Measurements from ENCODE around the gene ADGRV1. TPM values are rescaled to one million over a fixed set of nuclear protein-coding genes. Genes with fewer than 3 reads are reported as not detected.

ADGRV1 gene
- total RNA-seq, 4 donors from 2014 or later, result 0.25 to 0.60 (median 0.56) TPM; not detected in 1

- no peak for ATAC-seq (ENCODE audit: low FRiP score)
- DNase-seq (ENCODE audit: low spot score), result no peak
- TF ChIP-seq CTCF (IDR thresholded peaks at IDR 0.05), result no peak
These were observed 467.4 kb downstream of the ADGRV1 start for GRCh38 chr5:91025956-91026355.

- DNase-seq (ENCODE audit: low spot score), result no peak
- no peak for ATAC-seq (ENCODE audit: low FRiP score)
- TF ChIP-seq CTCF (IDR thresholded peaks at IDR 0.05), result no peak
These were observed 467.9 kb downstream of the ADGRV1 start for GRCh38 chr5:91026466-91026865.

GRCh38 chr5:91027405-91028139, 469.0 kb downstream of the ADGRV1 start:
- no peak for TF ChIP-seq CTCF (IDR thresholded peaks at IDR 0.05)
- DNase-seq (ENCODE audit: low spot score), result no peak
- no peak for ATAC-seq (ENCODE audit: low FRiP score)

- no peak for TF ChIP-seq CTCF (IDR thresholded peaks at IDR 0.05)
- DNase-seq (ENCODE audit: low spot score), result no peak
- ATAC-seq (ENCODE audit: low FRiP score), result peak; percentile 76
These were observed 469.9 kb downstream of the ADGRV1 start for GRCh38 chr5:91028499-91028956.

- ATAC-seq (ENCODE audit: low FRiP score) (no peak), DNase-seq (ENCODE audit: low spot score) (no peak)
- TF ChIP-seq CTCF (IDR thresholded peaks at IDR 0.05), result no peak
These were observed 472.2 kb downstream of the ADGRV1 start for GRCh38 chr5:91030521-91031401.

GRCh38 chr5:91031402-91031752, 472.8 kb downstream of the ADGRV1 start:
- no peak for TF ChIP-seq CTCF (IDR thresholded peaks at IDR 0.05)
- DNase-seq (ENCODE audit: low spot score), result no peak
- no peak for ATAC-seq (ENCODE audit: low FRiP score)

Data from omental fat pad (tissue), 4 donors.